Measurements from ENCODE around the gene PHF19. TPM values are rescaled to one million over a fixed set of nuclear protein-coding genes. Genes with fewer than 3 reads are reported as not detected.

The PHF19 gene
- polyA plus RNA-seq, 1 donor (not counting 4 experiments of a cell fraction or from before 2014, with no cell fraction given) = 11.7 TPM

DNA sequence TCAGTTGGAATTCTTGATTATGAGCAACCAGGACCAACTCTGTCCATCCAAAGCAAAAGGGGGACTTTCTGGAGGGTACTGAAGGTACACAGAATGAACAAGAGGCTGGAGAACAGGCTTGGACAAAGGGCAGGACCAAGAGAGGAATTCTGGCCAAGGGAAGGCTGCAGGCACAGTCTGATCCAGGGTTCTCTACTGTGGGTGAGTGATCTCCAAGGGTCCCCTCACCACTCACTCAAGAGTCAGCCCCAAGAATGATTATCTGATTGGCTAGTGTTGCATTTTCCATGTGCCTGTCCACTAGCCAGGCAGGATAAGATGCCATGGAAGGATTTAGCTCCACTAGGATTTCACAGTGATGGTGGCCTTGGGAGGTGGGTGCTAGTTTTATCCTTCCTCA is 11.6 kb upstream of the PHF19 start:
- Histone ChIP-seq H3K27ac (ENCODE audit: control insufficient read depth, insufficient read depth, low read length) (no peak overlapping the region), H3K36me3 (ENCODE audit: control insufficient read depth in 2 of 2, extremely low read depth in 1 of 2, insufficient read depth in 2 of 2, low read length in 2 of 2) (no peaks in the 10 kb centered on the region), H3K27me3 (ENCODE audit: control insufficient read depth, extremely low read depth, insufficient read depth, low read length) (peaks cover 4% of the 10 kb centered on the region), H2AFZ (ENCODE audit: control insufficient read depth, low read length) (no peak overlapping the region), H3K4me3 (ENCODE audit: control insufficient read depth in 2 of 3, extremely low read depth in 1 of 3, insufficient read depth in 2 of 3, low read depth in 1 of 3, low read length in 3 of 3) (no peak overlapping the region), H3K9me3 (ENCODE audit: control insufficient read depth, low read depth, low read length) (no peaks in the 10 kb centered on the region), H4K20me1 (ENCODE audit: control insufficient read depth, extremely low read depth, insufficient read depth, low read length) (no peaks in the 10 kb centered on the region), H3K4me2 (ENCODE audit: control insufficient read depth, extremely low read depth, insufficient read depth, low read depth, low read length) (no peak overlapping the region), H3K79me2 (ENCODE audit: control insufficient read depth, insufficient read depth, low read length) (no peaks in the 10 kb centered on the region), H3K9me1 (ENCODE audit: control insufficient read depth, extremely low read depth, insufficient read depth, low read length) (no peaks in the 10 kb centered on the region), H3K9ac (ENCODE audit: control insufficient read depth, extremely low read depth, insufficient read depth, low read length) (no peak overlapping the region), H3K4me1 (ENCODE audit: control insufficient read depth, extremely low read depth, insufficient read depth, low read length) (peaks cover 15% of the 10 kb centered on the region)
- TF ChIP-seq, protein P1, sequence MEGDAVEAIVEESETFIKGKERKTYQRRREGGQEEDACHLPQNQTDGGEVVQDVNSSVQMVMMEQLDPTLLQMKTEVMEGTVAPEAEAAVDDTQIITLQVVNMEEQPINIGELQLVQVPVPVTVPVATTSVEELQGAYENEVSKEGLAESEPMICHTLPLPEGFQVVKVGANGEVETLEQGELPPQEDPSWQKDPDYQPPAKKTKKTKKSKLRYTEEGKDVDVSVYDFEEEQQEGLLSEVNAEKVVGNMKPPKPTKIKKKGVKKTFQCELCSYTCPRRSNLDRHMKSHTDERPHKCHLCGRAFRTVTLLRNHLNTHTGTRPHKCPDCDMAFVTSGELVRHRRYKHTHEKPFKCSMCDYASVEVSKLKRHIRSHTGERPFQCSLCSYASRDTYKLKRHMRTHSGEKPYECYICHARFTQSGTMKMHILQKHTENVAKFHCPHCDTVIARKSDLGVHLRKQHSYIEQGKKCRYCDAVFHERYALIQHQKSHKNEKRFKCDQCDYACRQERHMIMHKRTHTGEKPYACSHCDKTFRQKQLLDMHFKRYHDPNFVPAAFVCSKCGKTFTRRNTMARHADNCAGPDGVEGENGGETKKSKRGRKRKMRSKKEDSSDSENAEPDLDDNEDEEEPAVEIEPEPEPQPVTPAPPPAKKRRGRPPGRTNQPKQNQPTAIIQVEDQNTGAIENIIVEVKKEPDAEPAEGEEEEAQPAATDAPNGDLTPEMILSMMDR (optimal IDR thresholded peaks at IDR 0.05 in 1 of 3, IDR thresholded peaks at IDR 0.05 in 1 of 3, conservative IDR thresholded peaks at IDR 0.05 in 1 of 3; ENCODE audit: extremely low read depth in 1 of 3, insufficient read depth in 2 of 3, low read length in 3 of 3) = no peak
- TF ChIP-seq EZH2 (IDR thresholded peaks at IDR 0.05; ENCODE audit: low read length) = no peak
- dilution Hi-C loops (cut with MboI; ENCODE audit: extremely low pct_ligation_motif_present, low sequenced_read_pairs) = no loop called here
- FAIRE-seq = no peak
- no peak for DNase-seq (ENCODE audit: low read depth, low spot score)

DNA sequence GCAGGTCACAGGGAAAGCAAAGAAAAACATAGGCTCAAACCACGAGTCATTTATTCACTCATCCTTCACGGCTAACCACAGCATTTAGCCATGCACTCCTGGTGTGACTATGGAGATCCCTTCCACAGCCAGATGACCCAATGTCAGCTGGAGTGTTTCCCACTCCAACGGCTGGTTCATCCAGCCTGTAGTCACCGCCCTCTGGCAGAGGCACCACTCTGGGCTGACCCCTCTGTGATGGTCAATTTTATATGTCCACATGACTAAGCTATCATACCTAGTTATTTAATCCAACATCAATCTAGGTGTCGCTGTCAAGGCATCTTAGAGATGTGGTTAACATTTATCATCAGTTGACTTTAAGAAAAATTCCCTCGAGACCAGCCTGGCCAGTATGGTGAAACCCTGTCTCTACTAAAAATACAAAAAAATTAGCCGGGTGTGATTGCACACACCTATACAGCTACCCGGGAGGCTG is 9.5 kb upstream of the PHF19 start:
- dilution Hi-C loops (cut with MboI; ENCODE audit: extremely low pct_ligation_motif_present, low sequenced_read_pairs) = no loop called here
- FAIRE-seq = no peak
- no peak overlapping the region for H3K4me2 ChIP-seq (ENCODE audit: control insufficient read depth, extremely low read depth, insufficient read depth, low read depth, low read length)

More for the DNA sequence above, 9.5 kb upstream of the PHF19 start:
- Histone ChIP-seq H3K27ac (ENCODE audit: control insufficient read depth, insufficient read depth, low read length) (no peak overlapping the region), H3K27me3 (ENCODE audit: control insufficient read depth, extremely low read depth, insufficient read depth, low read length) (peaks cover 4% of the 10 kb centered on the region), H2AFZ (ENCODE audit: control insufficient read depth, low read length) (no peak overlapping the region), H3K4me3 (ENCODE audit: control insufficient read depth in 2 of 3, extremely low read depth in 1 of 3, insufficient read depth in 2 of 3, low read depth in 1 of 3, low read length in 3 of 3) (no peak overlapping the region), H3K9ac (ENCODE audit: control insufficient read depth, extremely low read depth, insufficient read depth, low read length) (no peak overlapping the region), H4K20me1 (ENCODE audit: control insufficient read depth, extremely low read depth, insufficient read depth, low read length) (no peaks in the 10 kb centered on the region), H3K79me2 (ENCODE audit: control insufficient read depth, insufficient read depth, low read length) (no peaks in the 10 kb centered on the region), H3K36me3 (ENCODE audit: control insufficient read depth in 2 of 2, extremely low read depth in 1 of 2, insufficient read depth in 2 of 2, low read length in 2 of 2) (no peaks in the 10 kb centered on the region), H3K4me1 (ENCODE audit: control insufficient read depth, extremely low read depth, insufficient read depth, low read length) (no peaks in the 10 kb centered on the region), H3K9me1 (ENCODE audit: control insufficient read depth, extremely low read depth, insufficient read depth, low read length) (no peaks in the 10 kb centered on the region), H3K9me3 (ENCODE audit: control insufficient read depth, low read depth, low read length) (no peaks in the 10 kb centered on the region)
- TF ChIP-seq EZH2 (IDR thresholded peaks at IDR 0.05; ENCODE audit: low read length) = no peak
- TF ChIP-seq, protein P1 (optimal IDR thresholded peaks at IDR 0.05 in 1 of 3, IDR thresholded peaks at IDR 0.05 in 1 of 3, conservative IDR thresholded peaks at IDR 0.05 in 1 of 3; ENCODE audit: extremely low read depth in 1 of 3, insufficient read depth in 2 of 3, low read length in 3 of 3) = no peak
- no peak for DNase-seq (ENCODE audit: low read depth, low spot score)
